NAMALWA (cell line): ENCODE measurements around the gene OLFML2A.
"Not testable (repeated sequence)": the region's sequence is repeated elsewhere in the genome, so short reads cannot be mapped to it uniquely, and the experiment has no call there.

ENCODE experiments used
- DNase-seq: peaks from one replicate; pipeline ENCODE4 v3.0.0-alpha.2; 2015; ENCODE audit warnings: low spot score

Gene OLFML2A

GRCh38 chr9:124761196-124761595, 15.7 kb upstream of the OLFML2A start:
- DNase-seq = no peak

DNA sequence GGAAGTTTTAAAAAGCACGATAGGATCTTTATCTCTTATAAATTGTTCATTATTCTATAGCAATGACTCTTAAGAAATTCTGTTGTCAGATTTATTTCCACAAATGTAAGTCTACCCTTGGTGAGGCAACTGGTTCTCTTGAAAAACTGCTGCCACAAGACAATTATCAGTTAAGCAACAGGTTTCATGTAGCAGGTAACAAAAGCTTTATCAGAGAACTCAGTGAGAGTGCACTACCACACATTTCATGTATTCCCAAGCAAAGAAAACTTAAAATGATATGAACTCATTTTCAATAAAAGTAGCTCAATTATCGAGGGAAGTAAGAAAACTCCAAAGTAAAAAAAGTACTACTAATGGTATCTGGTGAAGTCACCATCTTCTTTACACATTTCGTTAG, 15.2 kb upstream of the OLFML2A start:
- no peak for DNase-seq

DNA sequence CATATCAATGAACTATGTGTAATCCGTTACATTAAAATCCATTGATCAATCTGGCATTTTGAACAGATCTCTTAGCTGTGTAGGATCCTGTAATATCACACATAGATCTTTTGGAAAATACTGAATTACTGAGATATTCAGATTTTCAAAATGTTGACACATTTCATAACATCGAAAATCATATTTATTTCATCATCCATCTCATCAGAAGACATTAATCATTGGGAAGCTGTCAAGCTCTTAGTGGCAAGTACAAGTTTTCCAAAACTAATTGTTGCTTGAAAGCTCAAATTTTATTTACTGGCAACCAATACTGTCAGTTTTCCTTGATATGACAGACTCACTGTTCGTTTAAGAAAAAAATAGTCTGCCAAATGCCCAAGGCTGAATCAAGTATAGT, 14.3 kb upstream of the OLFML2A start:
- no peak for DNase-seq

GRCh38 chr9:124764774-124765438, 12.0 kb upstream of the OLFML2A start:
- DNase-seq = peak; percentile 91

DNA sequence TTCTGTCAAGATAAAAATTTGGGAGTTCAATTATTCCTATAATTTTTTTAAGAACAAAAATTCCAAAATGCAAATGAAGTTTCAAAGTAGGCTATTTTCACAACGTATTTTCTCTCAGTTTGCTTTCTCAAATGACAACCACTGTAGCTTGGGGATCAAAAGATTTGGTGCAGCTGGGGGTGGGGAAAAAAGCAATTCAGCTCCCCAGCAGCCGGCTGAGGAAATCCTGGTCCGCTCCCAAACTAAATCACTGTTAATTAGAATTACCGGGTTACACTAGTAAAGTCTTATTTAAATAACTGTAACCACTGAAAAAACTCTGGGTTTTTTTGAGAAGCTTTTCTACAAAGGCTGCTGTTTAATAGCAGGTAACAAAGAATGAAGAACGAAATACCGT, 11.5 kb upstream of the OLFML2A start:
- DNase-seq = no peak

DNA sequence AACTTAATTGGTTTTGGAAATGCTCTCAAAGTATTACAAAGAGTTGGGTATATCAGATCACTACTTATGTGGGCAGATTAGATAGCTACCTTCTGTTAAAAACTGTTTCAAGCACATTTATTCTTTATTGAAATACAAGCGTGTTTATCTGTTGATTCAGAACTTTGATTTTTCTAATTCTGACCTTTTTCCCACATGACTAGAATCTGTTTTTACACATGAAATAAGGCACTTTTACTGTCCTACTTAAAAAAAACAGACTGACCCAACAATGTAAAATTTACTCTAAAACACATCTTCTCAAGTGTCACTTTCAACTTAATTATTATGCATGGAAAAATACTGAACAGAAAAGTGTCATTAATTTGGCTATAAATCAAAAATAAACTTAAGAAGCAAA, 10.6 kb upstream of the OLFML2A start:
- DNase-seq = no peak

DNA sequence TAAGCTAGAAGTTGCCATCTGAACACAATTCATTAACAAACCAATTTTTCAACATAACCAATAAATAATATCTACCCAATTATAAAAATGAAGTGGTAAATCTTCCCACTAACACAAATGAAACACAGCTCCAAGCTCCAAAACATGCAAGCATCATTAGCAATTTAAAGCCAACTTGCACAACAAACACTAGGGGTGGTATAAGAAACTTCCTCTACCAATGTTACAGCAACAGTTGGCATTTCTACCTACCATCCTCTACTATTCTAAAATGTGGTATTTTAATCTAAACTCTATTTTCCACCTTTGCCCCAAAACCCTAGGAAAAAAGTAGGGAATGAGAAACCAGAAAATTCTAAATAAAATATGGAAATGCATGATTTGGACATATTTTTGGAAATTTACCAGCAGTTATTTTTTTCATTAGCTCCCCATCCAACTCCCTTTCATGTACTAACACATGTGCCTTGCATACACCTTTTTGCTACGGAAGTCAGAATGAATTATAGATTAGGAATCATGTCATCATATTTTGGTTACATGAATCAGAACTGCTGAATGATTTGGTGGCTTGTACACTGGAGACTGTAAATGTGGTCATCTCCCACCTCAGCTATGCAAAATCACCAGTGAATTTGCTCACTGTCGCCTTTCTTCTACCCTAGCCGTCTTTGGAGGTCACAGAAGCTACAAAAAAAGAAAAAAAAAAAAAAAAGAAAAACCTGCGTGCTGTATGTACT, 9.9 kb upstream of the OLFML2A start:
- peak; percentile 72 for DNase-seq

DNA sequence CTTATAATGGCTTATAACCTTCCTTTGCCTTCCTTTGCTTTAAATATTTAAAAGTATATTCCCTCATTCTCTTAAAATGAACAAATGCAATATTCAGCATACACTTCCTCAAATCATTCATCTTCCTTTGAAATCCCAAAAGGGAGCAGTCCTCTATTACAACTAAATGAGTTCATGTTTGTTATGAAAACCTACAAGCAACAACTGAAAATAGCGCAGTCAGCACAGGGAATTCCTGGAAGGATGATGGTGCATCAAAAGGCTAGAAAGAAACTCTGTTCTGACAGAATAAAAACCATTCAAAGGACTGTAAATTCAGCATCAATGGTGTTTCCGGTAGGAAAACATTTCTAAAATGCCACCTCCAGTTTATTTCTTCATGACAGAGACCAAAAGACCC, 9.1 kb upstream of the OLFML2A start:
- DNase-seq = no peak

DNA sequence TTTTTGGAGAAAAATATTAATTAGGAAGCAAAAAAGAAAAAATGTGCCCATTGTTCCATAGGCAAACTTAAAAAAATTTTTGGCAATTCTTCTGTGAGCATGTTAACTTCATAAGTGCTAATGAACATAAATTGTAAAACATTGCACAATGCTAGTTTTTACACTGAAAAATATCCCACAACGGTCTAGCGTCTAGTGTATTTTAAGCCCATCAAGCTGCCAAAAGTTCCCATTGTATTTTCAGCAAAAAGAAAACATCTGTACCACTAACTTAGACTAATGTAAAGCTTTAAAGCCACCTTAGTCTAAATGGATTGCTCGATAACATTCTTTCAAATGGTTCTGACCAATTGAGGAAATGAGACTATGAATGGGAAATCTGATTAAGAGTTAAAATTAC, 8.6 kb upstream of the OLFML2A start:
- peak; percentile 36 for DNase-seq

GRCh38 chr9:124768750-124769548, 8.0 kb upstream of the OLFML2A start:
- DNase-seq = no peak

- DNase-seq = peak; percentile 61
Measured at GRCh38 chr9:124769549-124770358, 7.2 kb upstream of the OLFML2A start.

DNA sequence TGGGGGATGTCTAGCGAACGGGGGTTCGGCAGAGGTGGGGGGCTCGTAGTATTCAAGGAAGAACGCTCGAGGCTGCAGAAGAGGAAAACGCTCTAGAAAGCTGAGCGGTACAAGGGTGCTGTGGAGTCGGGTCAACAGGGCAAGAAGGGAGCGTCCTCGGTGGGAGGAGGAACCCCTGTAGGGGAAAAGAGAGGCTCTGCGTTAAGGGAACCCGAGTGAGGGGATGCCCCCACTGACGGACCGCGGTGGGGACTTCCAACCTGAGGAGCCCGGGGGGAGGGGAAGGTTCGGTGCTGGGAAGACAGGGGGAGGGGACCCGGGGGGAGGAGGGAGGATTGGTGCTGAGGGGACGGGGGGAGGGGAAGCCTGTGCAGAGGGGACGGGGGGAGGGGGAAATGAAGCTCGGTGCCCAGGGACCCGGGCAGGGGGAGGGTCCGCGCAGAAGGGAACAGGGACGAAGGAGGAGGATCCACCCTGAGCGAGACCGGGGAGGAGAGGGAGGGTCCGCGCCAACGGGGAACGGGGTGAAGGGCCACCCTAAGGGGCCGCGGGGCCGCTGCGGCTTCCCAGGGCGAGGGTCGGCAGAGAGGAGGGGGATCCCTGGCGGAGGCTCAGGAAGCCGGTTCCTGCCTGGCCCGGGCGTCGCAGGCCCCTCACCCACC, 6.4 kb upstream of the OLFML2A start:
- DNase-seq = peak; percentile 67

GRCh38 chr9:124771021-124771866, 5.7 kb upstream of the OLFML2A start, which contains the start of gene NR6A1:
NR6A1 (minus strand) TSS chr9:124771311.
- peak; percentile 98 for DNase-seq

- no peak for DNase-seq
Measured at GRCh38 chr9:124771867-124772679, 4.9 kb upstream of the OLFML2A start.

DNA sequence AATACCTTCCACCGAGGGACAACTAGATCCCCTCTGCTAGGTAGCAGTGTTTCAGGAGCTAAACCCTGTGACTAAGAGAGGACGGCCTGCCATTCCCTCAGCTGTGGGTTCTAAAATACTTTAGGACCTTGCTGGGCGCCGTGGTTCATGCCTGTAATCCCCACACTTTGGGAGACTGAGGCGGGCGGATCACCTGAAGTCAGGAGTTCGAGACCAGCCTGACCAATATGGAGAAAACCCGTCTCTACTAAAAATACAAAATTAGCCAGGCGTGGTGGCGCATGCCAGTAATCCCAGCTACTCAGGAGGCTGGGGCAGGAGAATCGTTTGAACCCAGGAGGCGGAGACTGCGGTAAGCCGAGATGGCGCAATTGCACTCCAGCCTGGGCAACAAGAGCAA, 4.1 kb upstream of the OLFML2A start:
- DNase-seq = not testable (repeated sequence)

GRCh38 chr9:124773473-124774128, 3.3 kb upstream of the OLFML2A start:
- DNase-seq = no peak

DNA sequence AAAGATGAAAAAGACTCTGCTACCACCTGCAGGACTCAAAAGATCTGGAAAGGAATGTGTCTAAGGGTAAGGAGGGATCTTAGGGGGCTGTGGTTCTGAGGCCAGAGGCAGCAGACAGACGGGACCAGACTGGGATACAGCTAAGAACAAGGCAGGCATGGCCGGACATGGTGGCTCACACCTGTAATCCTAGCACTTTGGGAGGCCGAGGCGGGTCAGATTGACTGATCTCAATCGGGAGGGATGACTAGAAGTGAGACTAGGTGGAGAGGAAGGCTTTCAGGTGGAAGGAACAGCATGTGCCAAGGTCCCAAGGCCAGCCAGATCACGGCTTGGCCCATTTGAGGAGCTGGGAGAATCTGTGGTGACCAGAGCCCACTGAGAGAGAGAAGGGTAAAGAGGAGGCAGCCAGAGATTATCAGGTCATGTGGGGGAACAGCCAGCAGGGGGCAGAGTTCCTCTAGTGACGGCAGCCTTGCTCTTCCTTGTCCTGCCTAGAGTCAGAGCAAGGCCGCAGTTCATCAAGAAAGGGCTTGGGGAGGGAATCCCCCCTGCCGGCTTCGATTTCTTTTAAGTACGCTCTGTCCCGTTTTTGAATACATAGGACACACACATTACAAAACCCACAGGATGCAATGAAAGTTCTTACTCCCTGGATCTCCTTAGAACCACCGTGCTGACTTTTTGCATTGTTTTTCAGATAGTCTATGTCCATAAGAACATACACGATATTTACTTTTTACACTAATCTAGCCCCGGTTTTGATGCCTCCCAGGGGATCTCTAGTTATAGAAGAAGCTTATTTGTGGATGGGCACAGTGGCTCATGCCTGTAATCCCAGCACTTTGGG, 2.6 kb upstream of the OLFML2A start:
- peak; percentile 89 for DNase-seq

DNA sequence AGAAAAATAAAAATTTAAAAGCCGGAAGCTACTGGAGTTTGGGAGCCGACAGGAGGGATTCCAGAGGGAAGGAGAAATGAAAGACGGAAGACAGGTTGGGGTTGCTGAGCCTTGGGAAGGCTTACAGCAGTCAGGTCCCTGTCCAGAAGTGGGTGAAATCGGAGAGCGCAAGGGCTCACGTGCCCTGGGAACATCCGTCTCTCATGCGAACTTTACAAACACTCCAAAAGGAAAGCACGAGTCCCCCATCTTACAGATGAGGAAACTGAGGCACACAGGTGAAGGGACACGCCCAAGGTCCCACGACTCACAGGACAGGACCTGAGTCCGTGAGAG, 347 bp upstream of the OLFML2A start:
- no peak for DNase-seq
